Stomach (tissue), 4 donors: ENCODE measurements around the gene RASA1.

Experiments used
- EP300 ChIP-seq: sonication (generic); formaldehyde crosslinking; IDR thresholded peaks from one replicate; pipeline ENCODE4 v1.6.1; 2017; ENCODE audit warnings: antibody characterized with exemption
- POLR2A ChIP-seq, 4 donors: fragments of 450-650 bp; IDR thresholded peaks; one replicate each; pipeline ENCODE4 v1.6.1; 2016; ENCODE audit warnings: antibody characterized with exemption in 4 of 4, control low read depth in 2 of 4, mild to moderate bottlenecking in 1 of 4, moderate library complexity in 1 of 4
- POLR2AphosphoS5 ChIP-seq, 3 donors: sonication (generic); formaldehyde crosslinking; IDR thresholded peaks; one replicate each; pipeline ENCODE4 v1.6.1; 2016; ENCODE audit warnings: antibody characterized with exemption in 3 of 3
- TF ChIP-seq, protein P1 (sequence below), 7 experiments: fragments of 450-650 bp in 4 of 7; fragments of 200-600 bp in 3 of 7; sonication (generic) in 3 of 7; IDR thresholded peaks; one replicate each; pipeline ENCODE4 v1.5.1; 2016 to 2019; ENCODE audit warnings: antibody characterized with exemption in 7 of 7, control low read depth in 2 of 7, mild to moderate bottlenecking in 1 of 7

DNA sequence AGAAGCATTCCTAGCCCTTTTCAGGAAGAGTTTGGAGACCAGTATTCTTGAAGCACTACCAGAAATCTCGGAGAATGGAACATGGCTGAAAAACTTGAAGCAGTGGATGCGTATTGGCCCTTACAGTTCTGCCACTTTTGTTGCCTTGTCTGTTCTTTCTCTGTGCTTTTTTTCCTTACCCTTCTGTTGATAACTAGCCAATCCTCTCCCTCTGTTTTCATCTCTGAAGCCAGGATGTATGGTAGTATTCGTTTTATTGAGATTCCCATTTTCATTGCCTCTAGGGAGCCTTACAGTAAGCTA, 145.6 kb downstream of the RASA1 start:
- TF ChIP-seq POLR2A (IDR thresholded peaks at IDR 0.05) = no peak
- TF ChIP-seq, protein P1, sequence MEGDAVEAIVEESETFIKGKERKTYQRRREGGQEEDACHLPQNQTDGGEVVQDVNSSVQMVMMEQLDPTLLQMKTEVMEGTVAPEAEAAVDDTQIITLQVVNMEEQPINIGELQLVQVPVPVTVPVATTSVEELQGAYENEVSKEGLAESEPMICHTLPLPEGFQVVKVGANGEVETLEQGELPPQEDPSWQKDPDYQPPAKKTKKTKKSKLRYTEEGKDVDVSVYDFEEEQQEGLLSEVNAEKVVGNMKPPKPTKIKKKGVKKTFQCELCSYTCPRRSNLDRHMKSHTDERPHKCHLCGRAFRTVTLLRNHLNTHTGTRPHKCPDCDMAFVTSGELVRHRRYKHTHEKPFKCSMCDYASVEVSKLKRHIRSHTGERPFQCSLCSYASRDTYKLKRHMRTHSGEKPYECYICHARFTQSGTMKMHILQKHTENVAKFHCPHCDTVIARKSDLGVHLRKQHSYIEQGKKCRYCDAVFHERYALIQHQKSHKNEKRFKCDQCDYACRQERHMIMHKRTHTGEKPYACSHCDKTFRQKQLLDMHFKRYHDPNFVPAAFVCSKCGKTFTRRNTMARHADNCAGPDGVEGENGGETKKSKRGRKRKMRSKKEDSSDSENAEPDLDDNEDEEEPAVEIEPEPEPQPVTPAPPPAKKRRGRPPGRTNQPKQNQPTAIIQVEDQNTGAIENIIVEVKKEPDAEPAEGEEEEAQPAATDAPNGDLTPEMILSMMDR (IDR thresholded peaks at IDR 0.05) = no peak
- no peak for TF ChIP-seq EP300
- no peak for TF ChIP-seq POLR2AphosphoS5 (IDR thresholded peaks at IDR 0.05)
